HG03066 (cell line): Measurements from ENCODE around the gene ARHGAP29.

Source experiments
- ATAC-seq: cut with Tn5 transposase; IDR thresholded peaks from one replicate; pipeline ENCODE4 v1.9.1; 2021; ENCODE audit warnings: low read depth; ENCODE audit not compliant: unreplicated experiment

The ARHGAP29 gene, protein sequence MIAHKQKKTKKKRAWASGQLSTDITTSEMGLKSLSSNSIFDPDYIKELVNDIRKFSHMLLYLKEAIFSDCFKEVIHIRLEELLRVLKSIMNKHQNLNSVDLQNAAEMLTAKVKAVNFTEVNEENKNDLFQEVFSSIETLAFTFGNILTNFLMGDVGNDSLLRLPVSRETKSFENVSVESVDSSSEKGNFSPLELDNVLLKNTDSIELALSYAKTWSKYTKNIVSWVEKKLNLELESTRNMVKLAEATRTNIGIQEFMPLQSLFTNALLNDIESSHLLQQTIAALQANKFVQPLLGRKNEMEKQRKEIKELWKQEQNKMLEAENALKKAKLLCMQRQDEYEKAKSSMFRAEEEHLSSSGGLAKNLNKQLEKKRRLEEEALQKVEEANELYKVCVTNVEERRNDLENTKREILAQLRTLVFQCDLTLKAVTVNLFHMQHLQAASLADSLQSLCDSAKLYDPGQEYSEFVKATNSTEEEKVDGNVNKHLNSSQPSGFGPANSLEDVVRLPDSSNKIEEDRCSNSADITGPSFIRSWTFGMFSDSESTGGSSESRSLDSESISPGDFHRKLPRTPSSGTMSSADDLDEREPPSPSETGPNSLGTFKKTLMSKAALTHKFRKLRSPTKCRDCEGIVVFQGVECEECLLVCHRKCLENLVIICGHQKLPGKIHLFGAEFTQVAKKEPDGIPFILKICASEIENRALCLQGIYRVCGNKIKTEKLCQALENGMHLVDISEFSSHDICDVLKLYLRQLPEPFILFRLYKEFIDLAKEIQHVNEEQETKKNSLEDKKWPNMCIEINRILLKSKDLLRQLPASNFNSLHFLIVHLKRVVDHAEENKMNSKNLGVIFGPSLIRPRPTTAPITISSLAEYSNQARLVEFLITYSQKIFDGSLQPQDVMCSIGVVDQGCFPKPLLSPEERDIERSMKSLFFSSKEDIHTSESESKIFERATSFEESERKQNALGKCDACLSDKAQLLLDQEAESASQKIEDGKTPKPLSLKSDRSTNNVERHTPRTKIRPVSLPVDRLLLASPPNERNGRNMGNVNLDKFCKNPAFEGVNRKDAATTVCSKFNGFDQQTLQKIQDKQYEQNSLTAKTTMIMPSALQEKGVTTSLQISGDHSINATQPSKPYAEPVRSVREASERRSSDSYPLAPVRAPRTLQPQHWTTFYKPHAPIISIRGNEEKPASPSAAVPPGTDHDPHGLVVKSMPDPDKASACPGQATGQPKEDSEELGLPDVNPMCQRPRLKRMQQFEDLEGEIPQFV

DNA sequence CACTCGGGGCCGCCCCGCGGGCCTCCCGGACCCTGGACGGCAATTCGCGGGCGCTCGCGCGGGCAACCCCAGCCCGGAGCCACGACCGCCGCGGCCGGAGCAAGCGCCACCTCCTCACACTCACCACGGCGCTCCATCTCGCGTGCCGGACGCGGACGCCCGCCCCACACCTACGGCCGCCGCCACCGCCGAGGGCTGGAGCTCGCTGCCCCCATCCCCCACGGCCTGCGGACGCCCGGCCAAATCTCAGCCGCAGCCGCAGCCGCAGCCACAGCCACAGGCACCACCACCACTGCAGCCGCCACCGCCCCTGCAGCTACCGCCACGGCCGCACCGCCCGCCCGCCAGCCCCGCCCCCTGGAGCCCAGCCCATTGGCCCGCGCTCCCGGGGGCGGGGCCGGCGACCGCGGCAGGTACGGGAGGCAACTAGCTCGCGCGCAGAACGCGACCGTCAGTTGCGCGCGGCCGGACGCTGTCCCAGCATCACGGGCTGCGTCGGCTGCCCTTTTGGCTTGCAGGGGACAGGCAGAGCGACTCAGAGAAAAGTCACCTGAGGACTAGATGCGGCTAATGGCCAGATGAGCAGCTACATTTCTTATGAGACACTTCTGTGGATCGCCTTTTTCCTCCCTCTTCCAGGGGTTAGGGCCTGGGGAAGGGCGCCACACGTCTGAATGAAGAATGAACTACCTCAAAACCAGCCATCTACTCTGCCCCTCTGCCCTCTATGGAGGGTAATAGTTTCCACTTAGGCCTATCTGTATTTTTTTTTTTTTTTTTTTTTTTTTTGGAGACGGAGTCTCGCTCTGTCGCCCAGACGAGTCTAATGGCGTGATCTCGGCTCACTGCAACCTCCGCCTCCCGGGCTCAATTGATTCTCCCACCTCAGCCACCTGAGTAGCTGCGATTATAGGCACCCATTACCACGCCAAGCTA, at the start of gene ARHGAP29:
Gene ARHGAP29 (minus strand): TSS at position 294 of the 936 bp plus-strand sequence. CDS start 5,973 bp downstream, outside the sequence.
- peak; percentile 78 for ATAC-seq

DNA sequence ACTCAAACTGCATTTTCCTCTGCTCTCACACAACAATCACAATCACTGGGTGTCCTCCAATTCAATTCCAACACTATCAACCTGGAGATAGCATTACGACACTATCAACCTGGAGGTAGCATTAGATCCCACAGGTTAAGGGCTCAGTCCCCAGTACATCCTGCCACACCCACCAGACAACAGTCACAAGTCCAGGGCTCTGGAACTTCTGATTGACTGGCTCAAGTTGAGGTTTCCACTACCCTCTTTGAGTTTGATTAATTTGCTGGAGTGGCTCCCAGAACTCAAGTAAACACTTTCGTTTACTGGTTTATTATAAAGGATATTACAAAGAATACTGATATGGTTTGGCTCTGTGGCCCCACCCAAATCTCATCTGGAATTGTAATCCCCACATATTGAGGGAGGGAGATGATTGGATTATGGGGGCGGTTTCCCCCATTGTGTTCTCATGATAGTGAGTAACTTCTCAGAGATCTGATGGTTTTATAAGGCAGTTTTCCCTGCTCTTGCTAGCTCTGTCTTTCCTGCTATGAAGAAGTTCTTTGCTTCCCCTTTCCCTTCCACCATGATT, 49.6 kb upstream of the ARHGAP29 start:
- no peak for ATAC-seq

DNA sequence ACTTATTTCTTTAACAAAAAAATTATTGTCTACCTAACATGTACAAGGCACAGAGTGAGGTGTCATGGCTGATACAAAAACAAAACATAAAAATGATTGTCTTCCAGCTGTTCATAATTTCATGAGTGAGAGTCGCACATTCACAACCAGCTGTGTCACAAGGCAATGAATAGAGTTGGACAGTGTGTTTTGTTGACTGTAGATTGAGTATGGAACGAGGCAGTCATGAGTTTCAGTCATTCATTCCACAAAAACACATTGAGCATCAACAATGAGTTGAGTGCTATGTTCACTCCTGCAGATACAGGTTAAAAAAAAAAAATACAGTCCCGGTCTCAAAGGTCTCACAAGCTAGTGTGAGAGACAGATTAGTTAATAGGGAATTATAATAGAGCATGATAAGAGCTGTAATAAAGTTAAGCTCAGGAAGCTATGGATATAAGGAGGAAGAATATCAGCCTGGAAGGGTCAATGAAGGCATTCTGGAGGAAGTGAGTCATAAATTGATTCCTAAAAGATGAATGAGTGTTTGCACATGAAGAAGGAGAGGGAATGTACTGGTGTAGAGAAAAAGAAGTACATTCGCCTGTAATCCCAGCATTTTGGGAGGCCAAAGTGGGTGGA, 47.8 kb upstream of the ARHGAP29 start:
- ATAC-seq, result no peak

DNA sequence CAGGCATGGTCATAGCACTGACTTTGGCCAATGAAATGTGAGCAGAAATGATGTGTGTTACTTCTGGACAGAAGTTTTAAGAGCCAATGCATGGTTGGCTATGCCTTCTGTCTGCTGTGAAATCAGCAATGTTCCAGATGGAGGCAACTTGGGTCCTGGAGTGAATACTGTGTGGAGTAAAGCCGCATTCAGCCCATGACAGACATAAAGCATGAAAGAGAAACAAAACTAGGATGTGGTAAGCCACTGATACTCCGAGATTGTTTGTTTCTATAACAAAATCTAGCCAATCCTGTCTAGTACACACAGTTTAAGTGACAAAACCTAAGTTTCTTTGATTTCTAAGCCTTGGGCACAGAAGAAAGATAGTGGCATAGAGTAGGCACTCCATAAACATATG, 47.1 kb upstream of the ARHGAP29 start:
- peak; percentile 56 for ATAC-seq

DNA sequence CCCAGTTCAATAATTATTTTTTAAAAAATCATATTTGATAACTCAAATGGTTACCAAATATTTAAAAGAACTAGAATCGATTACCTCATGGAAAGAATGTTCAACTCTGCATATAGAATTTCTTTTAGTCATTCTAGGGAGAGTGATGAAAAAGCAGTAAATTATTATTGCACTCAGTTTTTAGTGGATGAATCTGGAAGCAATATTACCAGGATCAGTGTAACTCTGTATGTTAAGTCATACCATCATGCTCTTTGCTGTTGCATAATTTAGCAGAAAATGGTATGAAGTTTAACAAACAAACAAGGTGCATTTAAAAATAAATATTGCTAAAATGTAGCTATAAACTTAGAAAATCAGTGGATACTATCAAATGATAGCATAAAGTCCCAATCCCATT, 46.1 kb upstream of the ARHGAP29 start:
- ATAC-seq, result no peak

DNA sequence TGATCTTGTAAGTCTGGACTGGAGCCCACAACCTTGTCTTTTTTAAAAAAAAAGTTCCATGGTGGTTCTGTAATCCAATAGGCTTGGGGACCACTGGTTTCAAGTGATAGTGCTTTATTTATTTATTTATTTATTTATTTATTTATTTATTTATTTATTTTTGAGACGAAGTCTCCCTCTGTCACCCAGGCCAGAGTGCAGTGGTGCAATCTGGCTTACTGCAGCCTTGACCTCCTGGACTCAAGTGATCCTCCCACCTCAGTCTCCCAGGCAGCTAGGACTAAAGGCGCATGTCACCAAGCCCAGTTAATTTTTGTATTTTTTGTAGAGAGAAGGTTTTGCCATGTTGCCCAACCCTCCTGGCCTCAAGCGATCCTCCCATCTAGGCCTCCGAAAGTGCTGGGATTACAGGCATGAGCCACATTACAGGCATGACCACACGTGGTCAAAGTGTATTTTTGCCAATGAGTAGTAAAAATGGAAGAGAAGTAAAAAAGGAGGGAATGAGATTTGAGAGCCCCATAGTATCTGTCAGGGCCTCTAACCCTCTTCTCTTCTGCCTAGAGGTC, 44.8 kb upstream of the ARHGAP29 start:
- no peak for ATAC-seq

DNA sequence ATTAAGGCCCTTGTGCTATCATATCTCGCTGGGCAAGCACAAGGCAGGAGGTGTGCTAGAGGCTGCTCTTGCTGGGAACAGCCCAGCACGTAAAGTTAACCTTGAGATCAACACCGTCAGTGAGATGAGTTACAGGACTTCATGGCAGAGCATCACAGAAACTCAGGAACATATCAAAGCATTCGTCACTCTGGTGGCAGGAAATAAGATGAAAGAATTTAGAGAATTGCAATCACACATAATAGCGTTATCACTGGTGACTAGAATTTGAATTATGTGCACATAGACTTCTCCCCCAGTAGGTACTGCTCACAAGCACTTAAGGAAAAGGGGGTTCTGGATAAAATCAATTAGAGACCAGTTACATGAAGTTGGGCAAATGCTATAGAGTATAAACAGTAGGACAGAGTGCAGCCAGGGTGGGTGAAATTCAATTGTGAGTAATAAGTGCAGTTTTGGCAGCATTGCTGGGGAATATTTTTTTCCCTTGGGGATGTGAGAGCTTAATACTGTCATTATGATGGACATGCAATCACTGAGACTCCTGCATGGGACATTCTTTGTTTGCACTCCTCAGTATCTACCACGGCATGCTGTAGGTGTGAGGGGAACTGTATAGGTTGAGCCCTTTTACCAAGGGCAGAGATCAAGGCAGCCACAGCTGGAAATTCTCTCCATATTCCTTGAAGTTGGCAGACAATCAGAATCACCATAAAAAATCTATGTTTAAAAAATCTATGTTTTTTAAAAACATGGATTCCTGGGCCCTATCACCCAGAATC, 44.2 kb upstream of the ARHGAP29 start:
- ATAC-seq, result no peak

DNA sequence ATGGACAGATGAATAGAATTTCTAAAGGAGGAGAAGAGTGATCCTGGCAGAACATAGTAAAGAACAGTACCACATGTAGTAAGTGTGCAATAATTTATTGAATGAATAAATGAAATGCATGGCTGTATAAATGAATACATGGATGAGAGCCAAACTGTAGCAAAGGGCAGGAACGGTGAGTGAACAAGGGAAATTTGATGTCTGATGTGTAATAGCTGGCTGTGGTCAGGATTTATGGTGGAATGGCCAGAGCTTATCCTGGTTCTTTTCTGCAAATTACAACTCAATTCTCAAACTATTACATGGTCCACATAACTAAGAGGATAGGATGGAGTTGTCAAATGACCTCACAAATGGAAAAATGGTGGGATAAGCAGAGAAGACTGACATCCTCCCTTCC, 43.2 kb upstream of the ARHGAP29 start:
- ATAC-seq, result no peak

DNA sequence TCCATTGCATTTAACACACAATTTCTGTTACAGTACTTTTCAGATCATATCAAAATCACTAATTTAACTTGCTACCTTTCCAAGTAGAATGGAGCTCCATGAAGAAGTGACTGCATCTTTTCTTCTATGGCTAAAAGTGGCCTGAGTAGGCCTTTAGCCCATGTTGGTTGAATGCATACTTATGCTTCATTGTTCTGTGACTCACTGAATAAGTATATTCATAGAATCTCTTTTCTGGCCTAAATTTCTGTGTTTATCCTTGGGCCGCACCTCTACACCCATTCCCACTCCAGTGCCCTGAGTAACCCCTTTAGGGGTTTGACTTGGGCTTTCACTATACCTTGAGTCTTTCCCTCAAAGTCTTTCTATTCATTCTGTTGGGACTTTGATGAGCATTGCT, 42.1 kb upstream of the ARHGAP29 start:
- ATAC-seq, result no peak

DNA sequence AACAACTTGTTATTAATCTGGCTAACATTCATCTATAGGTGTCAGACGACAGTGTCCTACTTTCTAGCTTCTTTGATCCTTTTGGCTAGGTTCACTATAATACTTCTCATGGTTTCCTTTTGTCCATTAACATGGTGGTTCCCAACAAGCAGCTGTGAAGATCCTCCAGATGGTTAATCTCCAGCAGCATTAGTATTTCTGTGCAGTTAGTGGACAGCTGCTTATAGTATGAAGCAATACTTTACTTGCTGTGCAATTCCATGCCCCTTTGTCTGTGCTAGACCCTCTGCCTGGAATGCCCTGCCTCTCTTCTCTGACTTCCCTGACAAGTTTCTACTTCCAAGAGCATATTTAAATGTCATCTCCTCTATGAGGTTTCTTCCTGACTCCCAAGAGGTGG, 41.7 kb upstream of the ARHGAP29 start:
- no peak for ATAC-seq

DNA sequence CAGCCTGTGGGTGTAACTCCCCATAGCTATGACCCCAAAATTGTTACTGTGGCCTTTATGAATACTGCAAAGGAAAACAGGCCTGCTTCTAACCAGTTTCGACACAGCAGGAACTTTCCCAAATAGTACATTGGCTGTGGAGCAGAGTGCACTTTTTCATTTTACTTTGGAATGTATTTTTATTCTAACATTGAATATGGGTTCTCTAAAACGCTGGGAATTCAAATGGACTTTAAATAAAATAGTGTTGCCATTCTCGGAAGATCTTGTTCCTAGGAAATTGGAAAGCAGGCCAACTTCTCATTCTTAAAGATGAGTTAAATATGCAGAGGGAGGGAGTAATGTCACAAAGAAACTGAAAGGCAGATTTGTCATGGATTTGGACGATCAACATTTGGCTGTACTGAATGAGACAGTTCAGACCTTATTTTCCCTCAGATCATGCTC, 39.6 kb upstream of the ARHGAP29 start:
- no peak for ATAC-seq

DNA sequence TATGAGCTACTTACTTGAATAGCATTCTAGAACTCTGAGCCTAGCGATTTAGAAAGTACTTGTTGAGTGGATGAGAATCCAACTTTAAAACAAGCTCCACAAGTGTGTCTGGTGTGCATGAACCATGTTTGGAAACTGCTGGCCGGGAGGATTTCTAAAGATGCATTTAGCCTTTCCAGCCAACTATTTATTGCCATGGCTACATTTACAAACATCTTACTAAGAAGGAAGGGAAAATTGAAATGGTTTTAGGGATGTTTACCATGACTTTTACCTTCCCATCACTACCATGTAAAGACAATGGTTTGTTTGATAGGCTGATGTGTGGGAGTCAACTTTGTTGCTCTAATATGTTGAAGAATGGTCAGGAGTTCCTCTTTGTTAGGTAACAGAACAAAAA, 37.7 kb upstream of the ARHGAP29 start:
- no peak for ATAC-seq

DNA sequence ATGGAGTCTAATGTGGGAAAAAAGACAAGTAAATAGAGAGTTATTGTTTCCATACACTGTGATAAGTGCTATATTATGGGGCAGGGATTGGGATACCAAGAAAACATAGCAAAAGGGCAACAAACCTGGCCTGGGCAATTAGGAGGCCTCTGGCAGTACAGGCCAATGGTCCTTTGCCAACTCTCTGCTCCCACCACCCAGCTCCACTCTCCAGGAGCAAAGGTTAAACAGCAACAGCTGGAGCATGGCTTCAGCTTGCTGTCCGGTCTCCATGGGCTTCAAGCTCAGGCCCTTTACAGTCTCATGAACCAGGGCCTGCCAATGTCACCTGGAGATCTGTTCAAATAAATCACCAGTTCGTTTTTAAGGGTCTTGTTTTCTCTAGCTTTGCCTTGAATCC, 37.2 kb upstream of the ARHGAP29 start:
- no peak for ATAC-seq

DNA sequence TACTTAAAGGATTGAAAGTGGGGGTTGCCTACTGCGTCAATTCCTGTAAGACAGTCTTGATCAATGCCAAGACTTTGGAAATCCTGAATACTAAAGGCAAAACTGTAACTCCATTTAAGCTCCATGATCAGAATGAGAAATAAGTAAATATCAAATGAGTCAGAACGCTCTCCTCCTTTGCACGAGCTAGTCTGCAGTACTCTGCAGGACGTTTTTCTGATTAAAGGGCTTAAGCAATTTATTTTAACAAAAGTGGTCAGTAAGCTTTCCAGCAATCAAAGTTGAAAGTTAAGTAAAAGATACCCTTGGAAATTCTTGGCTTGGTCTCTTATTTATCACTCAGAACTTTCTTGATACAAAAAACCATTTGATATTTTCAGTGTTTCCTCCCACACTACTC, 35.7 kb upstream of the ARHGAP29 start:
- no peak for ATAC-seq

DNA sequence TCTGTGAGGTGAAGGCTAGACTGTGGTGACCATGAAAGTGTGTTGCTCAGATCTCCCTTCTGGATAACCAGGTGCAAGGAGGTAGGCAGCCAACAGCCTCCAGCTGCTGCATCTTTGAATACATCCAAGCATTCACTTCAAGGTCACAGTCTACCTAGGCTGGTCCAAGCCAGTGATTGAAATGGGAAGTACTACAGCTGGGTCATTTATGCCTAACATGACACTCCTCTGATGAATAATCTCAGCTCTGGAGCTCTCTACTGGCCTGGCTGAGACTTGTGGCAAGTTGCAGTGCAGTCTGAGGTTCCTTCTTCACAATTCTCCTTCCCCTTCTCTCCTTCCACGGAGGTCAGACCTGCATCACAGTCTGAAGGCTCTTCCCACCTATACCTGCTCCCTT, 35.0 kb upstream of the ARHGAP29 start:
- no peak for ATAC-seq

DNA sequence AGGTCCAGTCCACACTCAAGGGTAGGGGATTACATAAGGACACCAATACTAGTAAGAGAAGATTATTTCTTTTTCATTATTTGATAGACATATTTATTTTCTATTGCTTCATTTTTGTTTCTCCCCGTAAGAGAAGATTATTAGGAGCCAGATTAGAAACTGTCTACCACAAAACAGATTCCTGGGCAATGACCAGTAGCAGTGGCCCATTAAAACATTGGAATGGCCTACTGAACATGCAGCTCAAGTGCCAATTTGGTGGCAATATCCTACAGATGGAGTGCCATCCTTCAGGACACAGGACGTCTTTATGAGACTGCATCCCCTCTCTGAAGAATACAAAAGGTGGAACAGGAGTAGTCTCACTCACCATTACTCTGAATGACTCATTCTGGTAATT, 34.0 kb upstream of the ARHGAP29 start:
- ATAC-seq, result no peak

DNA sequence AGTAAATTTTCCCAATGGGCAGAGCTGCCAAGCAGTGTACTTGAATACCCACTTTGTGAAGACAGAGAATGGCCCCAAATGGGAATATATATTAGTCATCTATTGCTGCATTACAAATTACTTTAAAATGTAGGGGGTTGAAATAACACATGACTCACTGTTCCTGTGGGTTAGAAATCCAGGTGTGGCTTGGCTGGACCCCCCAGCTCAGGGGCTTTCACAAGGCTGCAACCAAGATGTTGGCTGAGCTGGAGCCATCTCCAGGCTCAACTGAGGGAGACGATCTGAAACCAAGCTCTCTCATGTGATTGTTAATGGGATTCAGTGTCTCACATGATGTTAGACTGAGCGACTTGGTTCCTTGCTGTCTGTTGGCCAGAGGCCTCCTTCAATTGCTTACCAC, 33.4 kb upstream of the ARHGAP29 start:
- no peak for ATAC-seq

DNA sequence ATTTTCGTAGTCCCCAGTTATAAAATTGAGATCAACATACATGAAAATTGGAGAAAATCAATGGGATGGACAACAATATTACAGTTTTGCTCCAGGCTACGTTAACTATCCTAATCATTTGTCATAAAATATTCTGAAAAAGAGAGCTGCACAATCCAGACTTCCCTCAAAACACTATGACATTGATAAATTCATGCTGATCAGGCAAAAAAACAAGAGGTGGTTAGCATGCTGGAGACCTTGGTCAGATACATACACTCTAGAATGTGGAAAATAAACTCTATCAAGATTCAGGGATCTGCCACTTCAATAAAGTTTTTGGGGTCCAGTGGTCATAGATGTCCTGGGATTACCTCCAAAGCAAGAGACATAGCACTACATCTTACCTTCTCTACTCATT, 32.5 kb upstream of the ARHGAP29 start:
- ATAC-seq, result no peak
